Measurements from ENCODE around the gene OXSR1.

- no peak for TF ChIP-seq CTCF (IDR thresholded peaks at IDR 0.05)
- TF ChIP-seq POLR2A (IDR thresholded peaks at IDR 0.05): no peak
These were observed 45.3 kb upstream of the OXSR1 start for GRCh38 chr3:38119821-38120692.

Data from esophagus squamous epithelium (tissue), 4 donors.